GM12873 (cell line): Measurements from ENCODE around the gene KCNT1.
A peak's percentile ranks its signal among the peaks of the same experiment; 100 is the strongest.

Experiments
- CTCF ChIP-seq: IDR thresholded peaks from 2 replicates; pipeline ENCODE4 v1.5.1; 2012; ENCODE audit warnings: low read depth, mild to moderate bottlenecking, moderate library complexity, low read length, control low read depth; ENCODE audit not compliant: insufficient read depth; ENCODE audit errors: missing control alignments

The KCNT1 gene

GRCh38 chr9:135719472-135719871 is 17.5 kb downstream of the KCNT1 start:
- no peak for TF ChIP-seq CTCF

GRCh38 chr9:135722365-135722764 is 20.4 kb downstream of the KCNT1 start:
- no peak for TF ChIP-seq CTCF

- TF ChIP-seq CTCF = no peak
Measured at GRCh38 chr9:135724186-135724787, 22.3 kb downstream of the KCNT1 start.

- TF ChIP-seq CTCF = peak; percentile 5
Measured at GRCh38 chr9:135726138-135726853, 24.3 kb downstream of the KCNT1 start.

- TF ChIP-seq CTCF = no peak
Measured at GRCh38 chr9:135727257-135727875, 25.4 kb downstream of the KCNT1 start.

GRCh38 chr9:135728436-135729110 is 26.6 kb downstream of the KCNT1 start:
- no peak for TF ChIP-seq CTCF

- TF ChIP-seq CTCF = no peak
Measured at GRCh38 chr9:135729480-135729879, 27.5 kb downstream of the KCNT1 start.
